Measurements from ENCODE around the gene DMBT1. TPM values are rescaled to one million over a fixed set of nuclear protein-coding genes. Genes with fewer than 3 reads are reported as not detected.

Gene DMBT1
- total RNA-seq (2014; rRNA removed; shearing (Covaris generic)): not detected in 2 replicates

DNA sequence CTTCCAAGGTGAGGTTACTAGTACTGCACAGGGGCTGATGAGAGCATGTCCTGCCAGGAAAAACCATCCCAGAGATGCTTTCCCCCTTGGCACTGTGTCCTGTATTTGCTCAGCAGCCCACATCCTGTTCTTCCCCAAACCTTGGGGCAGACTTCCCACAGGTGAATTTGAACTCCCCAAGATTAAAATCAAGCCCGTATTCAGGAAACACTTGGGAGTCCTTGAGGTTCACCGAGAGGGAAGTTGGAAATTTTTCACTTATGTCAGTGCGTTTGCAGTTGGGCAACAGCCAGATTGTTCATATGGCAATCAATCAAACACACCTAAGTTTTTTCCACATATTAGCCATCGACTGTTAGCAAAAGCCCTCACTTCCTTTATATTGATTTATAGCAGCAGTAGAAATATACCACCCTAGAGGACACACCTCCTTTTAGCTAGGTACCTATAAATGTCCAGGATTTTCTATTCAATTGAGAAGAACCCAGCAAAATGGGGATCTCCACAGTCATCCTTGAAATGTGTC is at the start of gene DMBT1:
DMBT1 (plus strand) TSS at position 476 of the 526 bp plus-strand sequence; CDS start at position 493, 17 bp downstream.
- no peaks in the 10 kb centered on the region for H3K9me3 ChIP-seq (replicated peaks)
- no peak for DNase-seq (ENCODE audit: low read depth in 1 of 2, low spot score in 2 of 2)
- no peaks in the 10 kb centered on the region for H3K4me1 ChIP-seq (replicated peaks)
- H3K36me3 ChIP-seq: no peaks in the 10 kb centered on the region
- no peak within 1 kb of the TSS for H3K27ac ChIP-seq
- peaks cover 7% of the 10 kb centered on the region for H3K27me3 ChIP-seq (replicated peaks)
- H3K4me3 ChIP-seq: no peak within 1 kb of the TSS

DNA sequence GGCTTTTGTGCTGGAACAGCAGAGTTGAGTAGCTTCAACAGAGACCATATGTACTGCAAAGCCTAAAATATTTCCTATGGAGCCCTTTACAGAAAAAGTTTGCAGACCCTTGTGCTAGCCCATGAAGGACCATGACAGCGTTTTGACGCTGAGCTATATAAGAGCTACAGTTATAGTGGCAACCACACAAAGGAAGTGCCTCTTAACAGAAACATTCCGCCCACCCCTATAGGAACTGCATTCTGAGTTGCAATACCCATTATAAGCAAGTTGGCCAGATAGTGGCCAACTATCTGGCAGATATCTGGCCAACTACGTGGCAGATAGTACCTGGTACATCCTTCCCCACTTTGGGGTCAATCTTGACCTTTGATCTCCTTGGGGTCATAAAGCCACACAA is 47.5 kb upstream of the DMBT1 start:
- no peaks in the 10 kb centered on the region for H3K9me3 ChIP-seq (replicated peaks)
- peaks cover 23% of the 10 kb centered on the region for H3K4me1 ChIP-seq (replicated peaks)
- H3K27me3 ChIP-seq (replicated peaks): no peaks in the 10 kb centered on the region
- no peak overlapping the region for H3K4me3 ChIP-seq
- no peak for DNase-seq (ENCODE audit: low read depth in 1 of 2, low spot score in 2 of 2)
- no peak overlapping the region for H3K27ac ChIP-seq
- H3K36me3 ChIP-seq: no peaks in the 10 kb centered on the region

DNA sequence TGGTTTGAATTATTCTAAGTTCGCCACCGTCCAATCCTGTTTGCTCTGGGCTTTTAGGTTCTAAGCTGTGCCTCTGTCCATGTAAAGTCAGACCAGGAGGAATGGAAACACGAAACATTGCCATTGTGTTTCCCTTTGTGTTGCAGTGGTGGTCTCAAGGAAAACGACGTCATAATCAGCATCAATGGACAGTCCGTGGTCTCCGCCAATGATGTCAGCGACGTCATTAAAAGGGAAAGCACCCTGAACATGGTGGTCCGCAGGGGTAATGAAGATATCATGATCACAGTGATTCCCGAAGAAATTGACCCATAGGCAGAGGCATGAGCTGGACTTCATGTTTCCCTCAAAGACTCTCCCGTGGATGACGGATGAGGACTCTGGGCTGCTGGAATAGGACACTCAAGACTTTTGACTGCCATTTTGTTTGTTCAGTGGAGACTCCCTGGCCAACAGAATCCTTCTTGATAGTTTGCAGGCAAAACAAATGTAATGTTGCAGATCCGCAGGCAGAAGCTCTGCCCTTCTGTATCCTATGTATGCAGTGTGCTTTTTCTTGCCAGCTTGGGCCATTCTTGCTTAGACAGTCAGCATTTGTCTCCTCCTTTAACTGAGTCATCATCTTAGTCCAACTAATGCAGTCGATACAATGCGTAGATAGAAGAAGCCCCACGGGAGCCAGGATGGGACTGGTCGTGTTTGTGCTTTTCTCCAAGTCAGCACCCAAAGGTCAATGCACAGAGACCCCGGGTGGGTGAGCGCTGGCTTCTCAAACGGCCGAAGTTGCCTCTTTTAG is 46.3 kb upstream of the DMBT1 start:
- Histone ChIP-seq H3K4me3 (no peak overlapping the region), H3K27ac (no peak overlapping the region), H3K27me3 (replicated peaks) (no peaks in the 10 kb centered on the region), H3K36me3 (no peaks in the 10 kb centered on the region), H3K9me3 (replicated peaks) (no peaks in the 10 kb centered on the region), H3K4me1 (replicated peaks) (peaks cover 23% of the 10 kb centered on the region)
- no peak for DNase-seq (ENCODE audit: low read depth in 1 of 2, low spot score in 2 of 2)

DNA sequence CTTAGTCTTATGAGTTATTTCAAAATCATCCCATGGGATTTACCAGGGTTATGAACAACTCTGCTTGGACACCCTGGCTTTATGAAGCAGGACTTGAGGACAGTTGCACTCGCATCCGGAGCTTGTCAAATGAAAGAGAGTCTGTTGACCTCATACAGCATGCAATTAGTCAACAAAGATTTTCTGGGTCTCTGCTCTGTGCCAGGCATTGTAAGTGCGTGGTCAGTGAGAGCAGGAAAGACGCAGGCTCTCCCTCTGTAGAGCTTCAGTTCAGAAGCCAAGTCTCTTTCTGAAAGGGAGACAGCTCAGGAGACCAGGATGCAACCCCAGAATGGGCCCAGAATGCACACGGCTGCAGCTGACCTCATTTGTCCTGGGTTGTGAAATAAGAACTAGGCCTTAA is 45.5 kb upstream of the DMBT1 start:
- Histone ChIP-seq H3K9me3 (replicated peaks) (no peaks in the 10 kb centered on the region), H3K4me1 (replicated peaks) (peaks cover 23% of the 10 kb centered on the region), H3K4me3 (no peak overlapping the region), H3K27ac (no peak overlapping the region), H3K36me3 (no peaks in the 10 kb centered on the region), H3K27me3 (replicated peaks) (no peaks in the 10 kb centered on the region)
- DNase-seq (ENCODE audit: low read depth in 1 of 2, low spot score in 2 of 2): no peak

DNA sequence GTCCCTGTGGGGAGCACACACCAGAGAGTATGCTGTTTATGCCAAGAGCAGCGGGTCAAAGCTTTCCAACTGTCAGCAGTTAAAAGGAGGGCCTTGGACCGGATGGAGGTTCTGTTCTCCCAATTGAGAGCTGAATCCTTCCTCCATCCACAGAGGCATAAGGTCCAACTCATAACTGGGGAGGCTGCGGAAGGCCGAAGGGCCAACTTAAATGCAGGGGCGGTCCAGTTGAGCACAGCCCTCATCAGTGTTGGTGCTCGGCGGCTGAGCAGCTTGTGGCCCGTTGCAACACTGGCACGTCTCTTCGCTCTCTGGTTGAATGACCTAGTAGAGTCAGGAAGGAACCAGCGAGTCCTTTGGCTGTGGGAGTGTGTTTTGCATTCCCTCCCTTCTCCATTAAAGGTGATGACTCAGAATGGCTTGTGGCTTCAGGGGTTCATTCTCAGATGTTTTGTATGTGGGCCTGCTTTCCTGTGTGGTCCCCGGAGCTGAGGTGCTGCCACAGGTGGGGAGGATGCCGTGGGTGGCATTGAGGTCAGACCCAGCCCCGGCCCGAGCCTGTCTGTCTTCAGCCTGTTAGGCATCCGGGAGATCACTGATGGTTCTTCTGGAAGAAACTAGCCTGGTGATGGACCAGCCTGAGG is 44.8 kb upstream of the DMBT1 start:
- H3K27ac ChIP-seq: no peak overlapping the region

DNA sequence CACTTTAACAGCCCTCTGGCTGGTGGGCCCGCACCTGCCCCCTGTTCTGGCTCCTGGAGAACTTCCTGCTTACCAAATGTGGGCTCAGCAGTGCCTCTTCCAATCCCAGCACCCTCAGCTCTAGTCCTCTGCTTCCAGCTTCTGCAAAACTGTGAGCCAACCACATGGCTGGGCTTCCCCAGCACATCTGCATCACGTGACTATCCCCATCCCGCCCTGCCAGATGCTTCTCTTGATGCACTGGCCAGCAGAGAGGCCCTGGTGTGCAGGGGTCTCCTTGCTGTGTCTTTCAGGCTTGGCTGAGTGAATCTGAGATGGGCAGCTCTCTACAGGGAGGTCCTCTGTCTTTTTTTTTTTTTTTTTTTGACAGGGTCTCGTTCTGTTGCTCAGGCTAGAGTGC is 43.8 kb upstream of the DMBT1 start:
- no peaks in the 10 kb centered on the region for H3K36me3 ChIP-seq
- no peaks in the 10 kb centered on the region for H3K9me3 ChIP-seq (replicated peaks)
- H3K27me3 ChIP-seq (replicated peaks): no peaks in the 10 kb centered on the region
- no peak overlapping the region for H3K4me3 ChIP-seq
- H3K4me1 ChIP-seq (replicated peaks): peaks cover 27% of the 10 kb centered on the region
- no peak for DNase-seq (ENCODE audit: low read depth in 1 of 2, low spot score in 2 of 2)
- H3K27ac ChIP-seq: no peak overlapping the region

More for the DNA sequence above, 44.8 kb upstream of the DMBT1 start:
- DNase-seq (ENCODE audit: low read depth in 1 of 2, low spot score in 2 of 2): peak in 1 of 2 experiments; percentile 26
- no peaks in the 10 kb centered on the region for H3K36me3 ChIP-seq
- H3K9me3 ChIP-seq (replicated peaks): no peaks in the 10 kb centered on the region
- H3K27me3 ChIP-seq (replicated peaks): no peaks in the 10 kb centered on the region
- H3K4me1 ChIP-seq (replicated peaks): peaks cover 23% of the 10 kb centered on the region
- H3K4me3 ChIP-seq: no peak overlapping the region

DNA sequence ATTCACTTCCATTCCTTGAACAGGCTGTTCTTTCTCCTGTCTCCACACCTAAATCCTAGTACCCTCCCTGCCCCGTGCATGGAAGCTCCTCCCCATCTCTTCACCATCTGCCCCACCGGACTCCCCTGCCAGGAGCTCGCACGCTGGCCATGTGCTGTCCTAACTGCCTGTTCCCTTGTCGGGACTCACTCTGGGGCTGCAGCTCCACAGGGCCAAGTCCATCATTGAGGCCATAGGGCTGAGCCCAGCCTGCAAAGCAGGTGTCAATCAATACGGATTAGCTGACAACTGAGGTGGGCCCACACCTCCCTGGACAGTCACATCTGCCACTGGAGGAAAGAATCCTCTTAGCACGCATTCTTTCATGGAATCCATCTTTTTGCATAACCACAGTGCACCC is 41.4 kb upstream of the DMBT1 start:
- H3K4me3 ChIP-seq: no peak overlapping the region
- H3K27me3 ChIP-seq (replicated peaks): no peaks in the 10 kb centered on the region
- no peak for DNase-seq (ENCODE audit: low read depth in 1 of 2, low spot score in 2 of 2)
- H3K9me3 ChIP-seq (replicated peaks): no peaks in the 10 kb centered on the region
- H3K27ac ChIP-seq: no peak overlapping the region
- no peaks in the 10 kb centered on the region for H3K36me3 ChIP-seq
- peaks cover 26% of the 10 kb centered on the region for H3K4me1 ChIP-seq (replicated peaks)

DNA sequence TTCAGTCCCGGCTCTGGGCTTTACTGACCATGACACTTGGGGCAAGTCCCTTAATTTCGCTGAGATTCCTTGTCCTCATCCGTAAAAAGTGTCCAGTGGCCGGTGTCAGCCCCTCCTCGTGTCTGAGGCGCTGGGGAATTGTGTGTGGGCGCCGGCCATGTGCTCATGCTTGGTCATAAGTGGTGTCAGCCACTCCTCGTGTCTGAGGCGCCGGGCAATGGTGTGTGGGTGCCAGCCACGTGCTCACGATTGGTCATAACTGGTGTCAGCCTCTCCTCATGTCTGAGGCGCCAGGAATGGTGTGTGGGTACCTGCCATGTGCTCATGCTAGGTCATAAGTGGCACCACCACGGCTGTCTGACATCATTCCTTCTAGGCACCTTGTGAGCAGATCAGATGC is 40.7 kb upstream of the DMBT1 start:
- Histone ChIP-seq H3K4me1 (replicated peaks) (peaks cover 19% of the 10 kb centered on the region), H3K27me3 (replicated peaks) (no peaks in the 10 kb centered on the region), H3K36me3 (no peaks in the 10 kb centered on the region), H3K27ac (no peak overlapping the region), H3K9me3 (replicated peaks) (no peaks in the 10 kb centered on the region), H3K4me3 (no peak overlapping the region)
- DNase-seq (ENCODE audit: low read depth in 1 of 2, low spot score in 2 of 2): no peak

DNA sequence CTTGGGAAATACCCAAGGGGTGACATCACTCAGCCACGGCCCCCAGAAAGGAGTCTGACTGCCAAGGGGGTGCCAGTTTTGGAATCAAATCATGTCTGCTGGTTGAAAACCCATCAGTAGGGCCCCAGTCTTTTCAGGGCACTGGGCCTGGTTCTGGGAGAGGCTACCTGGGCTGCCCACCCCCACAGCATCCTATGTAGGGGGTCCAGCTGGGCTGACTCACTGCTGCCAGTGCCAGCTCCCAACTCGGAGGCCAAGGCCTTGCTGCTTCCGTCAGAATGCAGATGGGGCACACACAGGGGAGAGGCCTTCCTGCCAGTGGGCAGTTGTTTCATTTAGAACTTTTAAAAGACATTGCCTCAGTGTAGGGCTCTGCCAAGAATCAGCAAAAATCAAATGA is 39.5 kb upstream of the DMBT1 start:
- Histone ChIP-seq H3K36me3 (no peaks in the 10 kb centered on the region), H3K27me3 (replicated peaks) (no peaks in the 10 kb centered on the region), H3K4me1 (replicated peaks) (peaks cover 9% of the 10 kb centered on the region), H3K27ac (no peak overlapping the region), H3K4me3 (no peak overlapping the region), H3K9me3 (replicated peaks) (no peaks in the 10 kb centered on the region)
- no peak for DNase-seq (ENCODE audit: low read depth in 1 of 2, low spot score in 2 of 2)

DNA sequence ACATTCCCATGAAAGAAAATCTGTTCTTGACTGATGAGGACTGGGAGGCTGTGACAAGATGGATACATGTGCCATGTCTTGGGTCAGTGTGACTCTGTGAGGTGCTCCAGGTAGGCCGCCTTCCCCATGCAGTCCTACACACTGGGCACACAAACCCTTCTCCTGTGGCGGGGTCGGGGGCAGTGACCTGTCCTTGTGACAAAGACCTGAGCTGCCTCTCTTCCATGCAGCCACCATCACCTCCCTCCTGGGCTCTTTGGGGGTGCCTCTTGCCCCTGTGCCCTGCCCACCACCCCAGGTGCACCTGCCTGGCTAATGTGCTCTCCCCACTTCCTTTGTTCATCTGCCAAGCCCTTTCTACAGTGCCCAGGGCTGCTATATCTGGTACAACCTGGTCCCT is 35.7 kb upstream of the DMBT1 start:
- no peaks in the 10 kb centered on the region for H3K36me3 ChIP-seq
- H3K4me3 ChIP-seq: no peak overlapping the region
- no peak for DNase-seq (ENCODE audit: low read depth in 1 of 2, low spot score in 2 of 2)
- H3K27me3 ChIP-seq (replicated peaks): no peaks in the 10 kb centered on the region
- no peaks in the 10 kb centered on the region for H3K9me3 ChIP-seq (replicated peaks)
- H3K27ac ChIP-seq: no peak overlapping the region
- 0 out of 2 replicates have a peak, but pooled peaks cover 4% of the 10 kb centered on the region for H3K4me1 ChIP-seq (replicated peaks)

DNA sequence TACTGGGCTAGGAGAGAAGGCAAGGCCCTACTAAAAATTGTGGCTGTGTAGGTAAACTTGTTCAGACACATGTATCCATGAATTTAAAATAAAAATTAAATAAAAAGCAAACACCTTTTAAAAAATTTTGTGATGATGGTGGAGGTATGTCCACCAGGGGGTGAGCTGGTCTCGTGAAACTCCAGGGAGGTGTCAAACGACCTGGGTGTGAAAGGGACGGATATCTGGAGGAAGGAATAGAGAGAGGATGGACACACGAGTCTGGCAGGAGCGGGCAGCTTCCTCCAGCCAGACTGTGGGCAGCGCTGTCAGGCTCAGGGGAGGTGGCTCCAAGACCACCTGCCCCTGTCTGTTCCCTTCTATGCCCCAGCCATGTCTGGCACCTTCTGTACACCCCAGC is 34.8 kb upstream of the DMBT1 start:
- Histone ChIP-seq H3K9me3 (replicated peaks) (no peaks in the 10 kb centered on the region), H3K27ac (no peak overlapping the region), H3K4me1 (replicated peaks) (0 out of 2 replicates have a peak, but pooled peaks cover 4% of the 10 kb centered on the region), H3K27me3 (replicated peaks) (no peaks in the 10 kb centered on the region), H3K4me3 (no peak overlapping the region), H3K36me3 (no peaks in the 10 kb centered on the region)
- DNase-seq (ENCODE audit: low read depth in 1 of 2, low spot score in 2 of 2): no peak

DNA sequence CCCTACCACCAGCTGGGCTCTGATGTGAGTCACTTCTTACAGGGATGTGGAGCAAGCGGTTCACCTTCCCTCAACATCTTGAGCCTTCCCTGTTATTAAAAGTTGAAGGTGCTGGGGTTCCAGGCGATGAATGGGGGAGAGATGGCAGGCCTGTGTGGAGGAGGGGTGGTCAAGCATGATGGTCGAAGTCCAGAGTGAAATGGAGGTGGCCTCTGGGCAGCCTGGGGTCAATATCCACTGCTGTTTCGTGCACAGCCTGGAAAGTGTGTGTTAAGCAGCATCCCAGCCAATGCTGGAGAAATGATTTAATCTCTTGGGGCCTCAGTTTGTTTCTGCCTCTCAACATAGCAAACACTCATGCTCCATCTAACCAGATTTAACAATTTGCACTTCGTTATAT is 33.7 kb upstream of the DMBT1 start:
- Histone ChIP-seq H3K4me1 (replicated peaks) (no peaks in the 10 kb centered on the region), H3K36me3 (no peaks in the 10 kb centered on the region), H3K27ac (no peak overlapping the region), H3K27me3 (replicated peaks) (no peaks in the 10 kb centered on the region), H3K9me3 (replicated peaks) (no peaks in the 10 kb centered on the region), H3K4me3 (no peak overlapping the region)
- no peak for DNase-seq (ENCODE audit: low read depth in 1 of 2, low spot score in 2 of 2)

DNA sequence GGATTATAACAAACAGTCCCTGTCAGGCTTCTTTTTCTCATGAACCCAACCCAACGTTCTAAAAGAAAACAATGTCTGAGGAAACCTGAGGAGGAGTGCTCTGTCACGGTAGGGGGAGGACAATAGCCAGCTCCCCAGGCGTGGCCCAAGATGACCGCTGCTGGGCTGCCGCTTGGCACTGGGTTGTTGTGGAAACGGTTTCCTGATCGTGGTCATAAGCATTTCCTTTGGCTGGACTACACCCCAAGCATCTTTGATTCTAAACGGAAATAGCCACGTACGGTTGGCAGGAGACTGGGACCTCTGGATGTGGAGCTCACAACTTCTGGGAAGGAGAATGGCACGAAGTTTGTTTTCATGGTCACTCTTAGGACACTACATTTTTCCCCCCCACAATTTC is 30.4 kb upstream of the DMBT1 start:
- Histone ChIP-seq H3K27me3 (replicated peaks) (no peaks in the 10 kb centered on the region), H3K4me3 (no peak overlapping the region)
- no peak for DNase-seq (ENCODE audit: low read depth in 1 of 2, low spot score in 2 of 2)

DNA sequence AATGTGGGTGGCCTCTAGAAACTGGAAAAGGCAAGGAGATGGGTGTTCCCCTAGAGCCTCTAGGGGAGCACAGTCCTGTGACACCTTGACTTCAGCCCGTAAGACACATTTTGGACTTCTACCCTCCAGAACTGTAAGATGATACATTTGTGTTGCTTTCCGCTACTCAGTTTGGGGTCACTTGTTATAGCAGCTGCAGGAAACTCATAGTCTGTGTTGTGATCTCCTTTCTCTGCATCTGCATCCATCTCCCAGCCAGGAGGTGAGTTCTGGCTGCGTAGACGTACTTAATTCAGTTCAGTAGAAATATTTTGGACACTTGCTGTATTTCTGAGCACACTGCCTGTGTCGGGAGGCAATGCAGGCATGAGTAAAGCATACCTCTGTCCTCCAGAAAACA is 29.3 kb upstream of the DMBT1 start:
- no peaks in the 10 kb centered on the region for H3K27me3 ChIP-seq (replicated peaks)
- H3K27ac ChIP-seq: no peak overlapping the region
- no peaks in the 10 kb centered on the region for H3K4me1 ChIP-seq (replicated peaks)
- H3K9me3 ChIP-seq (replicated peaks): no peaks in the 10 kb centered on the region
- H3K36me3 ChIP-seq: no peaks in the 10 kb centered on the region
- H3K4me3 ChIP-seq: no peak overlapping the region
- DNase-seq (ENCODE audit: low read depth in 1 of 2, low spot score in 2 of 2): no peak

More for the DNA sequence above, 30.4 kb upstream of the DMBT1 start:
- Histone ChIP-seq H3K27ac (no peak overlapping the region), H3K36me3 (no peaks in the 10 kb centered on the region), H3K4me1 (replicated peaks) (no peaks in the 10 kb centered on the region), H3K9me3 (replicated peaks) (no peaks in the 10 kb centered on the region)

All from SJSA1 (cell line).